Right ventricle myocardium superior (tissue), 1 donor: ENCODE data around the gene RBKS. TPM values are rescaled to one million over a fixed set of nuclear protein-coding genes. Genes with fewer than 3 reads are reported as not detected.

ENCODE experiments used
- ATAC-seq: fragments of 200-7000 bp; cut with Tn5 transposase; one replicate; pipeline ENCODE4 v1.9.1; 2020; ENCODE audit warnings: mild to moderate bottlenecking; ENCODE audit not compliant: poor library complexity
- DNase-seq: peaks from one replicate; pipeline ENCODE4 v3.0.0-alpha.2; 2020
- intact Hi-C: fragments of 100-400 bp; cut with DNase I; formaldehyde crosslinking; loops from one replicate; pipeline ENCODE4 v1.11.2; 2022
- long read RNA-seq: library from polyadenylated mRNA; unstranded; transcript quantifications from one replicate; pipeline ENCODE4 v2.0.0, GENCODE V29; 2021
- total RNA-seq: library from RNA; stranded (reverse); fragmentation: NEBNext Ultra II Directional; extraction: Animal tissue kit (Norgen Biotek cat#: 25700); gene quantifications from one replicate; pipeline ENCODE4 v1.2.1, GENCODE V29; 2021
- donor health status: DM: no; HTN: yes; CAD: no; lungs with severe emphysema.

RBKS gene
- total RNA-seq, result 4.2 TPM
- long read RNA-seq, partial matches to known transcripts, result 0 of 8 reads
- long read RNA-seq, other reads (novel, unspliced or antisense), result 4 of 8 reads

DNA sequence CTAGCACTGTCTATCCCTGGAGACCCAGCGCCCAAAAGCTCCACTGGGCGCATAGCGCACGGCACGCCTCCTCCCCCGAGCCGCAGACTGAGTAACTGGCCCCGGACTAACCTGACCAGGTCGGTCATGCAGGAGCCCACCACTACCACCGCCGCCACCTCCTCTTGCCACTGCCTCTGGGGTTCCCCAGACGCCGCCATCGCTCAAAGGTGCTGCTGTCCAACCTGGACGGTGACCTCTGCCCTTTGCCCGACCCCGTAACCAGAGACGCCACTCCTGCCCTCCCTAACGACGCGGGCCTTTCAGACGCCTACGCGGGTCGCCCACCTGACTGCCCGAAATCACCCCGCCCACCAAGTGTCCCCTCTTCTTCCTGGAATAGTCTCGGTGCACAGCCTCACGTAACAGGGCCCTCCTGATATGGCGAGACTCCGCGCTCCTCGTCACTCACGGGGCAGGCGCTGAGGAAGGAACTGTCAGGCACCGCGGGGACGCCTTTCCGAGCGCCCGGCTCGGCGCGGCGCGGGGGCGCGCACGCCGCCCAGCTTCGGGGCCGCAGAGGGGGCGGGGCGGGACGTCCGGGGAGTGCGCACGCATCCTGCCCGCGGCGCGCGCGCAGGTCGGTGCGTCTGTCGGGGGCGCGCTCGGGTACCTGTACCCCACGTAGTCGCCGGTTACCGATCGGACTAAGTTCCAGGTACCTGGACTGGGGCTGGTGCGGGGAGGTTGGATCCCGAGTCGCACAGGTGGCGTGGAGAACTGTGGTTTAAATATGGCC is at the start of gene RBKS, which contains the start of gene BABAM2:
Gene RBKS, minus strand, starts transcription at position 242 of the 778 bp plus-strand sequence. Its CDS starts 42 bp downstream, at position 200.
Gene BABAM2, plus strand, starts transcription at position 584 of the 778 bp plus-strand sequence. CDS start 3,828 bp downstream, outside the sequence.
- ATAC-seq (peak; percentile 99), DNase-seq (peak; percentile 93)
- intact Hi-C loops, result no loop called here

DNA sequence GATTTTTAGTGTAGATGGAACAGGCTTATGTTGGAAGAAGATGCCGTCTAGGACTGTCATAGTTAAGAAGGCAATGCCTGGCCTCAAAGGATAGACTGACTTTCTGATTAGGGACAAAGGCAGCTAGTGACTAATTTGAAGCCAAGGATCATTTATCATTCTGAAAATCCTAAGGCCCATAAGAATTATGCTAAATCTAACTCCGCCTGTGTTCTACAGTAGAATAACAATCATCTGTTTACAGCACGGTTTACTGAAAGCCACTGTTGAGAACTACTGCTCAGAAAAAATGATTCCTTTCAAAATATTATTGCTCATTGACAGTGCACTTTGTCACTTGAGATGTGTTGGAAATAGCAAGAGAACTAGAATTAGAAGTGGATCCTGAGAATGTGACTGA is 44.8 kb upstream of the RBKS start:
- intact Hi-C loops, result no loop called here
- DNase-seq (no peak), ATAC-seq (no peak)

DNA sequence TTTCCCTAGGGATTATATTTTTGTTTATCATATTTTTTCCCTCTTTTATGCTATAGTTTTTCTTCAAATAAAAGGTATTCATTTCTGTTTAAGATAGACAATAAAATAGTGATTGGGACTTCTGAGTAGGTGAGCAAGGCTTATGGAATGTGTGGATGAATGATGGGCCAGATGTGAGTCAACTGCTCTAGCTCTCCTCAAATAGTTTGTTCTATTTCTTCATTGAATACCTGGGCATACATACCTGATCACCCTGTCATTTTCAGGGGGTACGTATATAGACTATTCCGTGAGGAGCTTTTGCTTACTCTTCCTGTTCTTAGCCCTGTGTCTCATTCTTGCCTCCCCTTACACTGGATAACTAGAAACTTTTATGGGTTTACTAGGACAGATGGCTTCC is 42.2 kb upstream of the RBKS start:
- ATAC-seq (no peak), DNase-seq (no peak)
- intact Hi-C loops, result no loop called here

DNA sequence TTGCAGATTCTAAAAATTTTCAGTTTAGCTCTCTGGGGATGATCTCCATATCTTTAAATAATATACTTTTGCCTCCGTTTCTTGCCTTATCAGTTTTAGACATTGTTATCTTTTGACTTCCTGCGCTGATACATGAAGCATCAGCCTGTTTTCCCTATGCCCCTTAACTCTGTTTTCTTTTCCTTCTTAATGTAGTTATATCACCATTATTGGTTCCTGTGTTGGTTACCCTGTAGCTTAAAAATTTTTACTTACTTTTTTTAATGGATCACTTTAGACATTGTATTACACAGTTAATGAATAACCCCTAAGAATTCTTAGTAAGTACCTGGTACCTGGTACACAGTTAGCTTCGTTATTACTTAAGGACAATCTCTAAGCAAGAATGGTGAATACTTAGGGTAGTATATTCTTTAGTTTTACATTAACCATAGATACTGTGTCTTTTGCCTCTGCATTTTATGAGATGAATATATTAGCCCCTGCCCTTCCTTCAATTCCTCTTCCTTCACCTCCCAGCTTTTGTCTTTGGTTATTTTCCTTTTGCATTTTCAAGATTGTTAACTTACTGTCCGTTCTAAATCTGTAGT is 41.3 kb upstream of the RBKS start:
- ATAC-seq (no peak), DNase-seq (no peak)
- intact Hi-C loops, result no loop called here

DNA sequence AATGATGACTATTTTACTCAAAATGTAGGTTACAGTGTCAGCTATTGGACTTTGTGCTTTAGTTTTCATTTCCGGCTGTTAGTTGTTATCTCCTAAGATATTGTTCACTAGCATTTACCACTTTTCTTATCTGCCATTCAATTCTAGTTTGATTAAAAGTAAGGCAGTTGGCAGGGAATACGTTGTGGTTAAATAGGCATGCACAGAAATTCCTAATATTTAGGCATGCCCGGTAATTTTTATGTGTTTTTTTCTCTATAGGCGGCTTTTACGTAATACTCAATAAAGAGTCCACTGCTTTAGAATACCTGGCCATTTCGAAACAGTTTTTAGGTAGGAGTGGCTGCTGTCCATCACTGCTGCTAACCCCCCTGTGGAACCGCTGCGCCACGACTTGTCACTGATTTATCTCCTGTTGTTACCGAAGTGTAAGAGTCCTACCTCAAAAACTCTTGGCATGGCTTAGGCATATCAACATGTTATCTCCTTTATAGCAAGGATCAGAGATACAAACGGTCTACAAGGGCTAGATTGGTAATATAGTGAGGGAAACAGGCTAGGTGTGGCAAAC is 39.8 kb upstream of the RBKS start:
- DNase-seq, result no peak
- intact Hi-C loops, result no loop called here
- no peak for ATAC-seq

DNA sequence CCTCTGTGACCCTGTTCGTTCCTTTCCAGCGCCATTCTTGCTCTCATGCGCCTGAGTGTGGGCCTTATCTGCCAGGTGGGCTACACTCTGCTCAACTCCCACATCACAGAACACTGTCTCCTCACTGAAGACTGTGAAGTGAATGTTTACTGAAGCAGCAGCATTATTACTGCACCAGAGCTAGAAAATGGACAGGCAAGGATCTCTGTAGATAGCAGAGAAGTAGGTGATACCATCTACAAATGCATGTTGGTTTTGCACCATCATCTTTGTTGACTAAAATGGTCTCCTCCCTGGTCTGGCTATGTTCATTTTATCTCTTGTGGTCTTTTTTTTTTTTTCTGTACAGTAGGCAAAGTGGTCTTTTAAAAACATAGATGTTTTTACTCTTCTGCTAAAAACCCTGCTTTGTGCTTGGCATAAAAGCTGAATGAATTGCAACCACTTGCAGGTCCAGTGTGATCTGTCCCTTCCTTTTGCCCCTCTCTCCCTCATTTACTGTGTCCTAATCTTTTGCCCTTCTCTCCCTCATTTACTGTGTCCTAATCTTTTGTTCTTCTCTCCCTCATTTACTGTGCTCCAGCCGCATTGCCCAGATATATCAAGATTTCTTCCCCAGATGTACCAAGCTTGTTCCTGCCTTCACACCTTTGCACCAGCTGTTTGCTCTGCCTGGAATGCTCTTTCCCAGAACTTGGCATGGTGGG is 35.7 kb upstream of the RBKS start:
- intact Hi-C loops, result no loop called here
- ATAC-seq, result no peak
- DNase-seq, result no peak

DNA sequence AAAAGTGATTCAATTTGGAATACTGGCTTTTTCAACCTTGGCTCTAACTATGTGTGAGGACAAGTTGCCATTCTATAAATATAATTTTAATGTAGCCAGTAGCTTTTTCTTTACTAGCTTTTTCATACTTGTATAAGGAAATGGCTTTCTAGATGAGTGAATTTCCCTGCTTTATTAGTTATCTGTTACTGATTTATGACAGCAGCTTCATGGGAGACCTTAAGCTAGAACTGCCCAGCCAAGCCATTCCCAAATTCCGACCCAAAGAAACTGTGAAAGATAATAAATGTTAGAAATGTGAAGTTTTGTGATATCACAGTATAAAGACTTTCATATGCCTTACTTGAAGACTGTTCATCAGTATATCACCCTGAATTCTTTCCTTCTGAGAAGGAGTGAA is 32.7 kb upstream of the RBKS start:
- no peak for DNase-seq
- no peak for ATAC-seq
- intact Hi-C loops, result no loop called here

DNA sequence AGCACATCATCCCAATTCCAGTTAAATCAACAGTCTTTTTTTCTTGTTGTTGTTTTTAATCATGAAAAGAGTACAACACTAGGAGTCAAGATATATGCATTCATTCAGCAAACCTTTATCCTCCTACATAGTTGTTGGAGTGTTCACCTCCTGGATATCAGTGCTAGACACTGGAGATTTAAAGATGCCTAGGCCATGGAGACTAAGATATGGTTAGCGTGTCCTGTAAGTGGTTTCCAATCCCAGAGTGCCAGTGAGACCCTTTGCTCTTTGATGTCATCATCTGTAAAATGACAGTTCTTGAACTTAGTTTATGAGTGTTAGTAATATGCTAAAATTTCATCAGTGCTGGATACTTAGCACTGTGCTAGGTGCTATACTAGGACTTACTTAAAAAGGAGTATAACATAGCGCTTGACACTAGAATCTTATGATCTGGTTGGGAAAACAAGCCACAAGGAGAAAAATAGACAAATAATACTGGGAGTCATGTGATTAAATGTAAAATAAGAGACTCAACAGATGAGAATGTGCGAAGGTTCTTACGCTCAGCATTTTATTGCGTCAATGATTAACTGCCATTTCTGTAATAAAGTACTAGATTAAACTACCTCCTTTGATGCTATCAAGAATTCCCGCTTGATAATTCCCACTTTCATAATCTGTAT is 31.8 kb upstream of the RBKS start:
- ATAC-seq, result no peak
- intact Hi-C loops, result no loop called here
- no peak for DNase-seq

DNA sequence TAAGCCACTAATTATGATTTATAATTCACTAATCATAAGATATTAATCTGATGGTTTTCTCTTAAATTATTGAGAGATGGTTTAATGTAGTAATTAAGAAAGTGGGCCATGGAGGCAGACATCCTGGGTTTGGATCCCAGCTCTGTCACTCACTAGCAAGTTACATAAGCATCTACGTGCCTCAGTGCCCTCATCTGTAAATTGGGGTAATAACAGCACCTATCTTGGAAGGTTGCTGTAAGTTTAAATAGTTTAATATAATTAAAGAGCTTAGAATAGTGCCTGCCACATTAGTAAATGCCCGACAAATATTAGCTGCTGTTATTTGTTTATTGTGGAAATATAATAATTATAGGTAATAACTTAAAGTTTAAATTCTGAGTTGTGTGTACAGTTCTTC is 31.2 kb upstream of the RBKS start:
- intact Hi-C loops, result no loop called here
- no peak for DNase-seq
- no peak for ATAC-seq

DNA sequence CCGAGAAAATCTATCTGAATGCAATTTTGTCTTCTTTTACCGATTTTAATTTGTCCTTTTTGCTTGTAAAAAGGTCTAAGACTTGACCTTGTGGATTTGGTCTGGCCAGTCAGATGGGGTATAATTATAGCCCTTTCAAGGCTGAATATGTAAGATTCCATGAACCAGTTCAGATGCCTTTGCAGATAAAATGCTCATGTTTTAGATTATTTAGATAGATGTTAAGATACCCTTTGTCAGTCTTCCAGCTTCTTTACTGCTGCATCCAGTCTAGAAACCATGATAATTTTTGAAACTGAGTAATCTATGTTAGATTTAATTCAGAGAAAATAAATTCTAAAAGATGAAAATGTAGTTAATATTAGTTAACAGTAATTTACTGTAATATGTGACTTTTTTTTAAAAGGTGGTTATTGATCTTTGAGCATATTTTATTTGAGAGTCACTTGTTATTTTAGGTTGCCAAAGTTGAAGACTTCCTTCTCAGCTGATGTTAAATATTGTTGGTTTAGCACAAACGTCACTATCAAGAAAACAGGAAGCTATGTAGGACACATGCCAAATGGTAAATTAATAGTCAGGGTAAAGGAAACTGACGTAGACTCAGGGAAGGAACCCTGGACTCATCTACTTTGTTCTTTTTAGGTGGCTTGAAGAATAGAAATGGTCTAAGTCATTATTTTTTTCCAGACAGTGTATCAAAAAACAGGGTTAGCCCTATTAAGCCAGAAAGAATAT is 30.1 kb upstream of the RBKS start:
- ATAC-seq (peak; percentile 59), DNase-seq (no peak)
- intact Hi-C loops, result no loop called here

DNA sequence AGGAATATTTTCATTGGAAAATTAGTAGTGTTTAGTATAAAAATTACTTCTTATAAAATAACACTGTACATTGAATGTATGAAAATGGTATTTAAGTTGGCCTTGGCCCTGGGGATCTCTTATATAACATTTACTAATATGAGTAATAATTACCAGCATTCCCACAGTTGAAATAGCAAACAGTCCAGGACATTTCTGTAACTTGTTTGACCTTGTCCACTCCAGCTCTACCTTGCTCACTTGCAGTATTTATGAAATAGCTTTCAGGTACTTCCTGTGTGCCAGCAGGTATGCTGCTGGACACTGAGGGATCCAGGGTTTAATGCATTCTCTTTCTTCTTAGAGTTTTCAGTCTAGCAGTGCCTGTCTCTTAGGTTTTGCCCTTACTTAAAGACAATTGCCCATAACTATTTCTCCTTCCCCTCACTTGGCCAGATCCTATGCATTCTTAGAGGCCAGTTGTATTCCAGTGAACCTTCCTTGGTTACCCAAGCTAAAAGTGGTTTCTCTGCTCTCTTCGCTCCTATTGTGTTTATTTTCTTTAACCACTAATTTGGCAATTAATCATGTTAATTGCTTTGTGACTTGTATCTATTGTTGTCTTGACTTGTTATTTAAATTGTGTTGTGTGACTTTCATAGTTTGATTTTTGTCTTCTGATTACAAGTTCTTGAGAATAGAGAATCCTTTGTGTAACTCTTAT is 26.3 kb upstream of the RBKS start:
- DNase-seq (no peak), ATAC-seq (no peak)
- intact Hi-C loops, result no loop called here

DNA sequence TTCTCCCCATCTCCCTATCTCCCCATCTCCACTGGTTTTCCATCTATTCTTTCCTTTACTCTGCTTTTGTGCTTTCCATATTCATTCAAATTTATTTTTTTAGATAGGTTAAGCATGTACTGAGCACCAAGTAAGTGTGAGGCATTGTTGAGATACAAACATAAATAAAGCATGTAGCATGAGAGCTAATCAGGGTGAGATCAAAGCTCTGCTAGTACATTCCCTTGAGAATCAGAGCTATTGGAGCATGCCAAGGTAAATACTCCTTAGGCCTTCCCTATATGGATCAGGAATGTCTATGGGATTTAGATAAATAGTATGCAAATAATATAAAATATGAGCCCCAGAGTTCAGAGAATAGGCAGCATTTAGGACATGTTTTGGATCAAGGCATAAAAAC is 25.7 kb upstream of the RBKS start:
- intact Hi-C loops, result no loop called here
- no peak for ATAC-seq
- DNase-seq, result no peak

DNA sequence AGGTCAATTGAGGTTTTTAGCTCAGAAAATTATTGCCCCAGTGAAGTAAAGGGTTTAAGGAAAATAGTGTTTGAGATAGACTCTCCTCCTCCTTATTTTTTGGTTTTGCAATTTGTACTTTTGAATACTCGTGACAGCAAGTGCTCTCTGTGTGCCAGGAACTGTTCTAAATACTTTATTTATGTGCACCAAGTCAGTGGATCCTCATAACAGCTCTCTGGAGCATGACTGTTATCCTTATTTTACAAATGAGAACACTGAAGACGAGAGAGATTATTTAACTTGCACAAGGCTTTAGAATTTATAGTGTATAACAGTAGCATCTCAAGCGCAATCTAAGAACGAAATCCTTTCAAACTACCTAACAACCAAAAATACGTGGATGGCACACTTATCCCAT is 25.0 kb upstream of the RBKS start:
- peak; percentile 77 for ATAC-seq
- intact Hi-C loops, result no loop called here
- no peak for DNase-seq

DNA sequence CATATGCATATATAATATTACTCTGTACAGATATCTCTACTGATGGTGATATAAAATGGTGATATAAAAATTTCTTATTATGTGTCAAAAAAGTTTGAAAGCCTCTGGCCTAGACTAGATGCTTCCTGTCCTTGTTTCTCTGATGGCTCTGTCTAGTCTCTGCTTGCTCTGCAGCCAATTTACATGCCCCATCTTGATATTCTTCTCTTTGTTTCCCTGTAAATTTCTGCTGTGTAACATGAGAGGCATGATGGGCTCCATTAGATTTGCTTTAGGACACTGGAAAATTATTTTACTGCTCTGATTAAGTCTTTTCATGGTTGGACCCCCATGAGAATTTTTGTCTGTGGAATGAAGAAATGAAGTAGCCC is 24.6 kb upstream of the RBKS start:
- peak; percentile 14 for ATAC-seq
- DNase-seq, result no peak
- intact Hi-C loops, result no loop called here

DNA sequence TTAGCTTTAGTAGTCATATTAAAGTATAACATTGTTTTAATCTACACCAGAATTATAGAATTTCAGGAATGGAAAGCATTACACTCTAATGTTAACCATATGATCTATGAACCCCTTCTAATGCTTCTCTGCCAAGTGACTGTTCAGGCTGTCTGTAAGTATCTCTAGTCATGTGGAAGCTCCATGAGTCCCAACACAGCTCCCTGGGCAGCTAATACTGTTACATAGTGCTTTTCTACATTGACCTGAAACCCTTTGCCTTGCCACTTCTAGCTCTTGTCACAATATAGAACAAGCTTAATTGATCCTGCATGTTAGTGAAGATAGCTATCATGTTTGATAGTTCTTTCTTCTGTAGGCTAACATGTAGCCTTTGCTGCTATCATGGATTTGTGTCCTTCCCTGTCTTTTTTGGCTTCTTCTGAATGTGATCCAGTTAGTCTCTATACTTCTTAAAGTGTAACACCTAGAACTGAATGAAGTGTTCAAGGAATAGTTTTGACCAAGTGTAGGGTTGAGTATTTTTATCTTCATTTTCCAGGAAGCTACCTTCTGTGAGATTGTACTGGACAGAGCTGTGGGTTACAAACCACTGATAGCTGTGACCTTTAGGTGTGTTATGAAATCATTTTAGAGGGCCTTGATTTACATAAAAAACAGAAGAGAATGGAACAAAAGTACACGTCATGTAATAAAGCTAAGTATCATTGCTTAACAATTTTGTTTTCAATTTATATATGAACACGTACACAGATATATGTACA is 24.0 kb upstream of the RBKS start:
- intact Hi-C loops, result no loop called here

DNA sequence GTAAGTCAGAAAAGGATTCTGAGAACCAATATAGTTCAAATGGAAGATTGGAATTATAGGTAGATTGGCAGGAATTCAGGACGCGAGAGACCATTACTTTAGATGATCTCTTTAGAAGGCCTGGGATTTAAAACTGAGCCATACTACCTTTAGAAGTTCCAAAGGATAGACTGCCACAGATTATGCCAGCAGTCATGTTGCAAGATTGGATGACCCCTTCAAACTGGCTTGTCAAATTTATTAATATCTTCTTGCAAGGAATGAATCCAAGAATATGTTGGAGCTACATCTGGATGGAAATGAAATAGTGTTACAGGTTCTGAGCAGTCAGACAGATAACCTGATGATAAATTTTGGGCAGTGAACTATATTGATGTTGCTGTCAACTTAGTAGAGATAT is 22.3 kb upstream of the RBKS start:
- DNase-seq (no peak), ATAC-seq (no peak)
- intact Hi-C loops, result no loop called here

More for the DNA sequence above, 24.0 kb upstream of the RBKS start:
- no peak for DNase-seq
- peak; percentile 16 for ATAC-seq
